HCT116 (cell line): ENCODE data around the gene SPG7. TPM values are rescaled to one million over a fixed set of nuclear protein-coding genes. Genes with fewer than 3 reads are reported as not detected.

ENCODE experiments used
- ATAC-seq: fragments of 200-7000 bp; cut with Tn5 transposase; 2 replicates; pipeline ENCODE4 v1.9.1; 2020; ENCODE audit warnings: mild to moderate bottlenecking, moderate library complexity
- BruUV-seq: library from RNA; stranded (reverse); fragments of 400-500 nt; replicated peaks from 2 replicates; lab custom pipeline; 2021; lab: Mats Ljungman, UMichigan
- CTCF ChIA-PET: fragments of 300-600 bp; sonication (Branson Sonifier 250); formaldehyde crosslinking; loops from one replicate; lab custom pipeline; 2021; ENCODE audit warnings: antibody characterized with exemption; lab: Charles Lee
- POLR2A ChIA-PET: fragments of 300-600, 350-600 bp; sonication (Branson Sonifier 250); formaldehyde crosslinking; loops from one replicate; lab custom pipeline; 2021; ENCODE audit warnings: antibody characterized with exemption; lab: Charles Lee
- RAD21 ChIA-PET, 2 experiments: fragments of 300-600 bp; sonication (Branson Sonifier 250); formaldehyde crosslinking; loops; one replicate each; lab custom pipeline; 2023; ENCODE audit warnings: low total read pairs in 2 of 2; ENCODE audit not compliant: uncharacterized antibody in 2 of 2, unreplicated experiment in 2 of 2, low non-redundant PET in 1 of 2; lab: Charles Lee
- DNase-seq: peaks from one replicate; pipeline ENCODE4 v3.0.0-alpha.2; 2010; ENCODE audit warnings: low read depth, low spot score
- H2AFZ ChIP-seq: fragments of 200-600 bp; shearing (Covaris generic), sonication (generic); 2 replicates; pipeline ENCODE4 v1.6.1; 2017; ENCODE audit warnings: low read depth, mixed run types, mixed read lengths, antibody characterized with exemption, low read length; ENCODE audit not compliant: poor library complexity, severe bottlenecking
- H3K27ac ChIP-seq: 2 replicates; pipeline ENCODE4 v1.5.1; 2012; ENCODE audit warnings: low read depth, low read length
- H3K27me3 ChIP-seq: fragments of 200-600 bp; sonication (generic); 2 replicates; pipeline ENCODE4 v1.6.1; 2016; ENCODE audit warnings: mixed run types, low read length, mixed read lengths; ENCODE audit not compliant: insufficient read depth
- H3K36me3 ChIP-seq, 2 experiments: fragments of 200-500 bp in 1 of 2; fragments of 200-600 bp in 1 of 2; sonication (Bioruptor generic) in 1 of 2; sonication (generic) in 1 of 2; 2 replicates each; pipeline versions ENCODE4 v1.5.1 to v1.6.1; 2014 to 2016; ENCODE audit warnings: low read length in 2 of 2, inconsistent platforms in 1 of 2, mixed read lengths in 1 of 2, mixed run types in 1 of 2; ENCODE audit not compliant: insufficient read depth in 2 of 2, control insufficient read depth in 1 of 2
- H3K4me1 ChIP-seq, 2 experiments: fragments of 200-600 bp in 1 of 2; sonication (generic) in 1 of 2; 2 replicates each; pipeline versions ENCODE4 v1.5.1 to v1.6.1; 2012 to 2017; ENCODE audit warnings: low read length in 2 of 2, inconsistent platforms in 1 of 2, mild to moderate bottlenecking in 1 of 2, mixed read lengths in 1 of 2, mixed run types in 1 of 2, moderate library complexity in 1 of 2; ENCODE audit not compliant: insufficient read depth in 2 of 2, control insufficient read depth in 1 of 2
- H3K4me2 ChIP-seq: fragments of 200-600 bp; sonication (generic); 2 replicates; pipeline ENCODE4 v1.6.1; 2017; ENCODE audit warnings: mixed run types, low read length, mixed read lengths
- H3K4me3 ChIP-seq, 2 experiments: fragments of 200-600 bp in 1 of 2; sonication (generic) in 1 of 2; replicated peaks in 1 of 2; 2 replicates each; pipeline ENCODE4 v1.5.1; 2011 to 2016; ENCODE audit warnings: low read length in 2 of 2, control low read depth in 1 of 2, low read depth in 1 of 2, mild to moderate bottlenecking in 1 of 2, mixed read lengths in 1 of 2, mixed run types in 1 of 2
- H3K79me2 ChIP-seq: fragments of 200-600 bp; sonication (generic); 2 replicates; pipeline ENCODE4 v1.6.1; 2017; ENCODE audit warnings: mild to moderate bottlenecking, mixed run types, low read length, moderate library complexity, mixed read lengths; ENCODE audit not compliant: insufficient read depth
- H3K9ac ChIP-seq: fragments of 200-600 bp; sonication (generic); 2 replicates; pipeline ENCODE4 v1.6.1; 2016; ENCODE audit warnings: low read length, mixed read lengths
- H3K9me2 ChIP-seq: fragments of 200-600 bp; sonication (generic), shearing (Covaris generic); 2 replicates; pipeline ENCODE4 v1.6.1; 2017; ENCODE audit warnings: mixed run types, mild to moderate bottlenecking, moderate library complexity; ENCODE audit not compliant: insufficient read depth
- H3K9me3 ChIP-seq, 2 experiments: fragments of 200-500 bp in 1 of 2; fragments of 200-600 bp in 1 of 2; sonication (Bioruptor generic) in 1 of 2; sonication (generic) in 1 of 2; 2 replicates each; pipeline ENCODE4 v1.6.1; 2014 to 2017; ENCODE audit warnings: low read length in 2 of 2, mixed read lengths in 2 of 2, inconsistent platforms in 1 of 2, low read depth in 1 of 2, mild to moderate bottlenecking in 1 of 2, mixed run types in 1 of 2, moderate library complexity in 1 of 2; ENCODE audit not compliant: control insufficient read depth in 1 of 2, insufficient read depth in 1 of 2
- H4K20me1 ChIP-seq: fragments of 200-600 bp; sonication (generic), shearing (Covaris generic); 2 replicates; pipeline ENCODE4 v1.6.1; 2017; ENCODE audit warnings: mixed run types, mild to moderate bottlenecking, moderate library complexity; ENCODE audit not compliant: insufficient read depth
- EGR1 ChIP-seq: IDR thresholded peaks from 2 replicates; pipeline ENCODE4 v1.6.1; 2012; ENCODE audit warnings: low read depth
- FOSL1 ChIP-seq: IDR thresholded peaks from 2 replicates; pipeline ENCODE4 v1.6.1; 2012; ENCODE audit warnings: low read depth
- POLR2A ChIP-seq: IDR thresholded peaks from 2 replicates; pipeline ENCODE4 v1.7.0; 2011; ENCODE audit warnings: borderline replicate concordance; ENCODE audit not compliant: insufficient read depth, insufficient read length; ENCODE audit errors: extremely low read depth
- POLR2AphosphoS5 ChIP-seq: IDR thresholded peaks from 2 replicates; pipeline ENCODE4 v1.6.1; 2011; ENCODE audit warnings: mild to moderate bottlenecking, low read depth, low read length, moderate library complexity
- SP1 ChIP-seq: IDR thresholded peaks from 2 replicates; pipeline ENCODE4 v1.6.1; 2012; ENCODE audit warnings: low read depth
- TCF7L2 ChIP-seq: IDR thresholded peaks from 2 replicates; pipeline ENCODE4 v1.7.0; 2011; ENCODE audit warnings: borderline replicate concordance, inconsistent platforms; ENCODE audit not compliant: insufficient read depth, insufficient read length; ENCODE audit errors: extremely low read depth
- intact Hi-C: fragments of 100-400 bp; cut with micrococcal nuclease; formaldehyde crosslinking; loops from 2 replicates; pipeline ENCODE4 v1.10.0; 2022
- total RNA-seq: library from RNA; stranded (reverse); gene quantifications from one replicate; pipeline ENCODE4 v1.2.1, GENCODE V29; 2021; ENCODE audit not compliant: unreplicated experiment
- TF ChIP-seq, protein P1 (sequence below): IDR thresholded peaks from 2 replicates; pipeline ENCODE4 v1.6.1; 2011; ENCODE audit warnings: mild to moderate bottlenecking, low read length, moderate library complexity; ENCODE audit not compliant: insufficient replicate concordance; ENCODE audit errors: extremely low read depth
- TF ChIP-seq, protein P2 (sequence below): IDR thresholded peaks from 2 replicates; pipeline ENCODE4 v1.6.1; 2012

SPG7 gene
- total RNA-seq, 1 experiment from 2014 or later, result 116 TPM

DNA sequence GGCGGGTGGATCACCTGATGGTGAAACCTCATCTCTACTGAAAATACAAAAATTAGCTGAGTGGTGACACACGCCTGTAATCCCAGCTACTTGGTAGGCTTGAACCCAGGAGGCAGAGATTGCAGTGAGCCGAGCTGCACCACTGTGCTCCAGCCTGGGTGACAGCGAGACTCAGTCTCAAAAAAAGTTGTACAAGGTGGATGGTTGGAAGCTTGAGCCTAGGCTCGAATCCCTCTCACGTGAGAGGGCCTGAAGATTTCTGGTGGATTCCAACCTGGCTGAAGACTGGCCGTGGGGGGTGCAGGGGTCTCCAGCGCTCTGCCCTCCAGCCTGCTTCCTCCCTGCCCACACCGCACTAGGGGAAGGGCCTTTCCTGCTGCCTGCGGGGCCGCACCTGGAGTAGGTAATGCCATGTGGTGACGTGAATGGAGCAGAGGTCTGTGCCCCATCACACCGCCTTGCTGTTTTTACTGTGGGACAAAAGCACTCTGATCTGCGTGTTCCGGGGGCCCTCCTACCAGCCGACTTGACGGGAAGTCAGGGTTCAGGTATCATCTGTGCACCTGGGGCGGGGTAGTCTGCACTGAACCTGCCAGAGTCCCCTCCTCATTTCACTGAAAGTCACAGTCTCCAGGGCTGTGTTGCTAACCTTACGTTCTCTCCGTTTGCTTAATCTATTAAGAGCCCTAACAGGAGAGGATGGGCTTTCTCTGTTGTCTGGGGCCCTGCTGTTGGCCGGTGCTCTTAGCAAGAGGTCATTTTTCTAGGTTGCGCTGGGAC lies 56.5 kb downstream of the SPG7 start:
- no peak overlapping the region for H2AFZ ChIP-seq
- no peaks in the 10 kb centered on the region for H3K9me3 ChIP-seq
- POLR2A ChIA-PET, result interaction anchor here (0.7 to 1.5 kb wide), 3 partner anchors 9 to 102 kb away, joined by 3 to 4 read pairs (median 4); no protein-coding TSS in a partner anchor
- DNase-seq (no peak), ATAC-seq (peak; percentile 18)
- no TSS peak for BruUV-seq
- peaks cover 23 to 34% of the 10 kb centered on the region in 2 experiments for H3K36me3 ChIP-seq
- CTCF ChIA-PET, result interaction anchor here (0.6 to 1.5 kb wide), 10 partner anchors 9 to 344 kb away, joined by 3 to 8 read pairs (median 4); partner anchors contain the start of gene CPNE7
- H3K9me2 ChIP-seq, result no peaks in the 10 kb centered on the region
- peak overlapping the region; percentile 96 for H3K9ac ChIP-seq
- no peaks in the 10 kb centered on the region for H3K27me3 ChIP-seq
- H3K4me1 ChIP-seq, result peaks cover 45 to 58% of the 10 kb centered on the region in 2 experiments
- H3K4me3 ChIP-seq, result peak overlapping the region; percentile 27 to 45
- H3K4me2 ChIP-seq, result peak overlapping the region; percentile 84
- peaks cover 49% of the 10 kb centered on the region for H3K79me2 ChIP-seq
- peak overlapping the region; percentile 96 for H3K27ac ChIP-seq
- intact Hi-C loops, result loop anchor here (10.0 kb wide), 1 partner anchor 750 kb away; the partner anchor contains the start of gene APRT
- H4K20me1 ChIP-seq, result peaks cover 42% of the 10 kb centered on the region; the same call in 1 of the 2 replicates
- RAD21 ChIA-PET, result no interaction called here
- TF ChIP-seq EGR1 (no peak), POLR2A (peak; percentile 60), TCF7L2 (peak; percentile 9), SP1 (no peak), POLR2AphosphoS5 (peak; percentile 78)

DNA sequence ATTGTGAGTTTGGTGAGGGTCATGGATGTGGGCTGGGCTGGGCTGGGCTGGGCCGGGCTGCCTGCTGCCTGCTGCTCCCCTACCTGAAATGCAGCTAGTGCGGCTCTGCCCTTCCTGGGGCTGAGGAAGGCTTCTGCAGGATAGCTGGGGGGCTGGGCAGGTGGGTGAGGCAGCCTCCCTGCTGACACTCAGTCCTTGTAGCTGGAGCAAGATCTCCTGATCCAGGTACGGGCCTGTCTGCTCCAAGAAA lies 57.0 kb downstream of the SPG7 start:
- H3K79me2 ChIP-seq, result peaks cover 43% of the 10 kb centered on the region
- CTCF ChIA-PET, result interaction anchor here (0.8 to 1.6 kb wide), 12 partner anchors 8 to 141 kb away, joined by 3 to 8 read pairs (median 4); partner anchors contain the start of gene CPNE7
- DNase-seq (no peak), ATAC-seq (peak; percentile 43)
- peaks cover 42% of the 10 kb centered on the region; the same call in 1 of the 2 replicates for H4K20me1 ChIP-seq
- peak overlapping the region; percentile 27 to 45 for H3K4me3 ChIP-seq
- intact Hi-C loops, result loop anchor here (10.0 kb wide), 1 partner anchor 750 kb away; the partner anchor contains the start of gene APRT
- peak overlapping the region; percentile 96 for H3K27ac ChIP-seq
- peak overlapping the region; percentile 96 for H3K9ac ChIP-seq
- BruUV-seq, result no TSS peak
- RAD21 ChIA-PET, result no interaction called here
- peaks cover 45 to 61% of the 10 kb centered on the region in 2 experiments for H3K4me1 ChIP-seq
- no peak for TF ChIP-seq TCF7L2
- no peak for TF ChIP-seq SP1
- TF ChIP-seq, protein P1, sequence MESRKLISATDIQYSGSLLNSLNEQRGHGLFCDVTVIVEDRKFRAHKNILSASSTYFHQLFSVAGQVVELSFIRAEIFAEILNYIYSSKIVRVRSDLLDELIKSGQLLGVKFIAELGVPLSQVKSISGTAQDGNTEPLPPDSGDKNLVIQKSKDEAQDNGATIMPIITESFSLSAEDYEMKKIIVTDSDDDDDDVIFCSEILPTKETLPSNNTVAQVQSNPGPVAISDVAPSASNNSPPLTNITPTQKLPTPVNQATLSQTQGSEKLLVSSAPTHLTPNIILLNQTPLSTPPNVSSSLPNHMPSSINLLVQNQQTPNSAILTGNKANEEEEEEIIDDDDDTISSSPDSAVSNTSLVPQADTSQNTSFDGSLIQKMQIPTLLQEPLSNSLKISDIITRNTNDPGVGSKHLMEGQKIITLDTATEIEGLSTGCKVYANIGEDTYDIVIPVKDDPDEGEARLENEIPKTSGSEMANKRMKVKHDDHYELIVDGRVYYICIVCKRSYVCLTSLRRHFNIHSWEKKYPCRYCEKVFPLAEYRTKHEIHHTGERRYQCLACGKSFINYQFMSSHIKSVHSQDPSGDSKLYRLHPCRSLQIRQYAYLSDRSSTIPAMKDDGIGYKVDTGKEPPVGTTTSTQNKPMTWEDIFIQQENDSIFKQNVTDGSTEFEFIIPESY, result peak; percentile 8
- TF ChIP-seq FOSL1, result no peak
- TF ChIP-seq, protein P2, sequence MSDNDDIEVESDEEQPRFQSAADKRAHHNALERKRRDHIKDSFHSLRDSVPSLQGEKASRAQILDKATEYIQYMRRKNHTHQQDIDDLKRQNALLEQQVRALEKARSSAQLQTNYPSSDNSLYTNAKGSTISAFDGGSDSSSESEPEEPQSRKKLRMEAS, result no peak
- H3K36me3 ChIP-seq, result peaks cover 23 to 34% of the 10 kb centered on the region in 2 experiments
- no peaks in the 10 kb centered on the region for H3K9me2 ChIP-seq
- H2AFZ ChIP-seq, result no peak overlapping the region
- POLR2A ChIA-PET, result interaction anchor here (0.6 to 1.5 kb wide), 3 partner anchors 11 to 102 kb away, joined by 3 to 4 read pairs (median 3); partner anchors contain the start of gene CPNE7
- H3K27me3 ChIP-seq, result no peaks in the 10 kb centered on the region
- H3K9me3 ChIP-seq, result no peaks in the 10 kb centered on the region
- peak overlapping the region; percentile 84 for H3K4me2 ChIP-seq
